C1 segment of cervical spinal cord (tissue), 14 donors: ENCODE data around the gene CTPS2.
"Not testable (repeated sequence)": the region's sequence is repeated elsewhere in the genome, so short reads cannot be mapped to it uniquely, and the experiment has no call there.

Experiments used
- DNase-seq, 14 donors: peaks; one replicate each; lab custom pipeline; 2025; lab: John Stamatoyannopoulos, UW

CTPS2 gene

GRCh38 chrX:16653424-16653823 lies 59.0 kb downstream of the CTPS2 start:
- no peak for DNase-seq

- no peak for DNase-seq
Observed at GRCh38 chrX:16651391-16652024, 61.0 kb downstream of the CTPS2 start.

GRCh38 chrX:16649858-16650257 lies 62.6 kb downstream of the CTPS2 start, which contains the start of gene S100G:
TSS of gene S100G (plus strand) at chrX:16650158. CDS start at chrX:16651007, 849 bp downstream.
- DNase-seq: no peak

GRCh38 chrX:16646366-16647138 lies 65.9 kb downstream of the CTPS2 start:
- no peak for DNase-seq

GRCh38 chrX:16643176-16643575 lies 69.3 kb downstream of the CTPS2 start:
- no peak for DNase-seq

- no peak for DNase-seq
Observed at GRCh38 chrX:16640823-16641222, 71.6 kb downstream of the CTPS2 start.

GRCh38 chrX:16639966-16640365 lies 72.5 kb downstream of the CTPS2 start:
- DNase-seq: no peak

- no peak for DNase-seq
Observed at GRCh38 chrX:16638533-16638932, 73.9 kb downstream of the CTPS2 start.

- DNase-seq: no peak
Observed at GRCh38 chrX:16635596-16635995, 76.9 kb downstream of the CTPS2 start.

GRCh38 chrX:16635040-16635439 lies 77.4 kb downstream of the CTPS2 start:
- no peak for DNase-seq

- no peak for DNase-seq
Observed at GRCh38 chrX:16633754-16634153, 78.7 kb downstream of the CTPS2 start.

GRCh38 chrX:16629909-16630308 lies 82.6 kb downstream of the CTPS2 start:
- no peak for DNase-seq

- no peak for DNase-seq
Observed at GRCh38 chrX:16628946-16629595, 83.4 kb downstream of the CTPS2 start.

GRCh38 chrX:16628511-16628910 lies 84.0 kb downstream of the CTPS2 start:
- not testable (repeated sequence) for DNase-seq

GRCh38 chrX:16619024-16619423 lies 93.4 kb downstream of the CTPS2 start:
- no peak for DNase-seq

- DNase-seq: no peak
Observed at GRCh38 chrX:16618422-16618821, 94.0 kb downstream of the CTPS2 start.

GRCh38 chrX:16617382-16617781 lies 95.1 kb downstream of the CTPS2 start:
- no peak for DNase-seq

- DNase-seq: no peak
Observed at GRCh38 chrX:16612257-16612897, 100.1 kb downstream of the CTPS2 start.

- DNase-seq: not testable (repeated sequence)
Observed at GRCh38 chrX:16610654-16611053, 101.8 kb downstream of the CTPS2 start.

GRCh38 chrX:16610121-16610621 lies 102.3 kb downstream of the CTPS2 start:
- DNase-seq: no peak

GRCh38 chrX:16606142-16606720 lies 106.2 kb downstream of the CTPS2 start:
- no peak for DNase-seq

GRCh38 chrX:16604337-16604736 lies 108.1 kb downstream of the CTPS2 start:
- DNase-seq: no peak
